HG02571 (cell line): ENCODE measurements around the gene ENTHD1.

Experiments used
- ATAC-seq: cut with Tn5 transposase; IDR thresholded peaks from one replicate; pipeline ENCODE4 v1.9.1; 2021; ENCODE audit warnings: mild to moderate bottlenecking, moderate library complexity; ENCODE audit not compliant: unreplicated experiment

Gene ENTHD1, protein sequence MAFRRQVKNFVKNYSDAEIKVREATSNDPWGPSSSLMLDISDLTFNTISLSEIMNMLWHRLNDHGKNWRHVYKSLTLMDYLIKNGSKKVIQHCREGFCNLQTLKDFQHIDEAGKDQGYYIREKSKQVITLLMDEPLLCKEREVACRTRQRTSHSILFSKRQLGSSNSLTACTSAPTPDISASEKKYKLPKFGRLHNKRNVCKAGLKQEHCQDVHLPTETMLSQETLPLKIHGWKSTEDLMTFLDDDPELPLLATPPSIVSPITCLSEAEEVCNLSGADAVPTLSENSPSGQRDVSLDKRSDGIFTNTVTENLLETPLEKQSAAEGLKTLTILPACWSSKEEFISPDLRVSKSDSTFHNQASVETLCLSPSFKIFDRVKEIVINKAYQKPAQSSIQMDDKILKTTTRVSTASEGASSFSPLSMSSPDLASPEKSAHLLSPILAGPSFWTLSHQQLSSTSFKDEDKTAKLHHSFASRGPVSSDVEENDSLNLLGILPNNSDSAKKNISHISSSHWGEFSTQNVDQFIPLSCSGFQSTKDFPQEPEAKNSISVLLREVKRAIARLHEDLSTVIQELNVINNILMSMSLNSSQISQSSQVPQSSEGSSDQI

DNA sequence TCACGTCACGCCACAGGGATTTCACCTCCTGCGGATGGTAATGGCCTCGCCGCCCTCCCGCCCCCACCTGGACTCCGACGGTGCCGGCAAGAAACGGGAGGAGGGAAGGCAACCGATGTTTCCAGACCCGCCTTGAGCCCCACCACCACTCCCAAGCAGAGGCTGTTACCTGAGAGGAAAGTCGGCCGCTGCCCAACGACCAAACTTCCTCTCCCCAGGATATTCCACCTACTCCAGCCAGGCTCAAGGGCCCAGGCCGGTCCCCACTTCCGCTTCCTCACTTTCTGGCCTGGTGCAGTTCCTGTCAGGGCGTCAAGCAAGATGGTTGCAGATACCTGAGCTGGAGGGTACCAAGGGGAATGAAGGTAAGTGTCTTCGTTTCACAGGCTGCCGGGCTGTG lies at the start of gene ENTHD1:
Gene ENTHD1, minus strand, starts transcription at position 235 of the 400 bp plus-strand sequence. CDS start 6,012 bp downstream, outside the sequence.
- no peak for ATAC-seq

DNA sequence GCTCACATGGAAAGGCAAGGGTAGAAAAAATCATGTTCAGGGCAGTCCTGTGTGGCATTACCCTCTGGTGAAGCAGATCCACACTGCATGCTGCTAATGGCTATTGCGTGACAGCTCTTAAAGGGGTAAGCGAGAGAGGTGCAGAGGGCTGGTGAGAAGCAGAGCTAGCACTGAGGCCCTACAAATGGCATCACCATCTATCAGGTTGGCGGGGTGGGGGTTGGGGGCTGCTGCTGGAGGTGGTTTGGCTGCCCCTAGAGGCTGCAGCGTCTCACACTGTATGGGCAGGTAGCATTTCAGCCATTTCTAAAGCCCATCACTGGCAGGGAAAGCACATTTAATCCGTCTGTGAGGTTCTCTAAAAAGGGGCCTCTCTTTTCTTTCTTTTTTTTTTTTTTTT lies 49.8 kb upstream of the ENTHD1 start:
- ATAC-seq, result no peak

DNA sequence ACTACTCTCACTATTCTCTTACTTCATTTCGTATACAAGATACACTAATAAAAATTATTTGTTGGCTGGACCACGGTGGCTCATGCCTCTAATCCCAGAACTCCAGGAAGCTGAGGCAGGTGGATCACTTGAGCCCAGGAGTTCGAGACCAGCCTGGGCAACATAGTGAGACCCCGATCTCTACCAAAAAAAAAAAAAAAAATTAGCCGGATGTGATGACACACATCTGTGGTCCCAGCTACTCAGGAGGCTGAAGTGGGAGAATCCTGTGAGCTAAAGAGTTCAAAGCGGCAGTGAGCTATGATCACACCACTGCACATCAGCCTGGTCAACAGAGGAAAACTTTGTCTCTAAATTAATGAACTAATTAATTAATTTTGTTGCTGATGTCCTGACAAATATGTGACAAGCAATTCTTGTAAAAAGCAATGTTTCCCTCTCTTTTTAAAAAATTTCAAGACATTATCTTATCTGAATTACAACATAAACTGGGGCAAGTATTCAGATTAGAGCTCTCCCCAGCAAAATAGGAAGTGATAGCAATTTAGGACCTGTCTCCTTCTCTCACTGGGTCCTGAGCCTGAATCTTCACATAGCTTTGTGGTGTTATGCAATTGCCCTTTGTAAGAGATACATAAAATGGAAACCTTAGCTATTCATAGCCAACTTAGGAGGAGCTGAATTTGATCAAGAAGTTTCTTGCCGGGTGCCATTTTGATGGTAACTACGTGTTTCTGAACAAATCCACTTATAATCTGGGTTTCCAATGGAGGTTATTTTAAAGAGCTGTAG lies 49.1 kb upstream of the ENTHD1 start:
- no peak for ATAC-seq

DNA sequence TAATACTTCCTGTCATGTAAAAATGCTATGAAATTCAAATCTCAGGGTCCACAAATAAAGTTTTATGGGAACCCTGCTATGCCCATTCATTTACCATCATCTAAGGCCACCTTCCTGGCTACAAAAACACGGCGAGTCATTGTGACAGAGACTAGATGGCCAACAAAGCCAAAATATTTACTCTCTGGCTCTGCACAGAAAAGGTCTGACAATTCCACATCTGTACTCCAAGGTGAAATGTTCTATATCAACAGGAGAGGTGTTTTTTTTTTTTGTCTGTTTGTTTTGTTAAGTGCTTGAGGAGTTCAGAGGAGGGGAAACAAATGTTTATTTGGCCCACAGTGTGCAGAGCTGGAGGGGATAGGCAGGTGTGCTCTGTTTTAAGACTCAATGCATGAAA lies 48.0 kb upstream of the ENTHD1 start:
- ATAC-seq, result no peak

DNA sequence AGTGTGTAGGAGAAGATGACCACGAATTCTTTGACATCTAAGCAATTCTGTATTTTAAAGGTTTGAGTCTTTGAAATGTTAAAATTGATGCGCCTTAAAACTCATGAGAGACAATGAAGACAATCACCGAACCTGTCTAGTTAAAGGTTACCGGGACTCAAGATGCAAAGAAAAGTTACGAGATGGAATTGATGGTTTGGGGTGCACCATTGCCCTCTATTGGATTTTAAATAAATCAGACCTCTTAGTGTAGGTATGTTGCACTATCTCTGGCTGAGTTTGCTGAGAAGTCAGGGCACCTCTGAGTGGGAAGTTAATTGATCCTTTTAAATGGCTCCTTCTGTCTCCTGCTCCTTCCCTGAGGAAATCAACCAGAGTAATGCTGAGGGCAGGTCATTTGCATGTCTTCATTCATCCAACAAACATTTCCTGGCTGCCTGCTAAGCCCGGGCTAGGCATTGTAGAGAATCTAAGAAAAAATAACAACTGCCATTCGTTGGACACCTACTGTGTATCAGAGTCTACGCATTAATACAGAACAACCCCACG lies 47.3 kb upstream of the ENTHD1 start:
- ATAC-seq, result no peak

DNA sequence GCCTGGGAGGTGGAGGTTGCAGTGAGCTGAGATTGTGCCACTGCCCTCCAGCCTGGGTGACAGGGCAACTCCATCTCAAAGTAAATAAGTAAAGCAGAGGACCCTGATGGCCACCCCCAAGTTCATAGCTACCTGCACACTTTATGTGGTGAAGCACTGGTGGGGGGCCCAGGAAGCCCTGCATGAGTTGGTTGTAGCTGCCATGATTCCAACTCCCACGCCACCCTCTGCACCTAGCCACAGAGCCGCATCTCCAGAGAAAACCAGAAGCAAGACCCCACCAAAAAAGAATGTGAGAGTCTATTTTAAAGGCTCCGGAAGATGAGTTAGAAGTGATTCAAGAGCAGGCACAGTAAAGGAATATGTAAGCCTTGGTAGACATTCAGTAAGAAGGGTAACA lies 46.3 kb upstream of the ENTHD1 start:
- ATAC-seq, result no peak

DNA sequence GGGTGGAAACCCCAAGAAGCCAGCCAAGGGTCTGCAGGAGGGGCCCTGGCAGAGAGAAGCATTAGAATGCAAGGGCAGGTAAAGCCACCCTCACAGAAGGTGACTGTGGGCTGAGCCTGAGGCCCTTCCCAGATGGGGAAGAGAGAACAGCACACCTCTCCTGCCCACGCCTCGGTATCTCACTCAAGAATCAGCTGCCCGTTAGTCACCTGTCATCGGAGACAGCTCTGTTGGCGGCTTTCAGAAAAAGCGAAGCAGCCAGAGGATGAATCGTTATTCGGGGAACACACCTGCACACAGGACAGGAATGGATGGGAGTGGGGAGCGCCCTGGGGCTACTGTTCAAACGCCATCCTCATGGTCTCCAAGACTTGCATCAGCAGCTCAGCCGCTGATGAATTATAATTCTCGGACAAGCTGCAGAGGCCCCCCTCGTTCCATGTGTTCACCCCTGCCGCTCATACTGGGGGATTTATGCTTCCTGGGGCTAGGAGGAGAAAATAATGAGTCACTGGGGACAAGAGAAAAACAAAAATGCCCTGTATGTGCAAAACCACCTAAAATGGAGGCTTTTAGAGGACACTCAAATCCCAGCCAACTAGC lies 45.0 kb upstream of the ENTHD1 start:
- ATAC-seq, result no peak

DNA sequence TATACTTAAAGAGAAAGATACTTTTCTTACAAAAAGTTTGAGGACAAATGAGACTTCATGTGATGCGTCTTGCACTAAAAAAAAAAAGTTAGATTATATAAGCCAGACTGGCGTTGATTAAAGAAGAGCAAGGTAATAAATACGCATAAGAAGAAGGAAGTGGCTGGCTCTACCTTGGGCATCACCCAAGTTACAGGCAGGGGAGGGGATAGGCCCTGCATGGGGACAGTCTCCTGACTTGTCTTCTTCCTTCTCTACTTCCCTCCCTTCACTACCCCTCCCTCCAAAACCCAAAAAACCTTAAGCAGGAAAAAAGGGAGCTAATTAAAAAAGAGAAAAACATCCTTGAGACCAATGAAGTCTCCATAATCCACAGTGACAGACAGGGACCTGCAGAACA lies 44.3 kb upstream of the ENTHD1 start:
- no peak for ATAC-seq

DNA sequence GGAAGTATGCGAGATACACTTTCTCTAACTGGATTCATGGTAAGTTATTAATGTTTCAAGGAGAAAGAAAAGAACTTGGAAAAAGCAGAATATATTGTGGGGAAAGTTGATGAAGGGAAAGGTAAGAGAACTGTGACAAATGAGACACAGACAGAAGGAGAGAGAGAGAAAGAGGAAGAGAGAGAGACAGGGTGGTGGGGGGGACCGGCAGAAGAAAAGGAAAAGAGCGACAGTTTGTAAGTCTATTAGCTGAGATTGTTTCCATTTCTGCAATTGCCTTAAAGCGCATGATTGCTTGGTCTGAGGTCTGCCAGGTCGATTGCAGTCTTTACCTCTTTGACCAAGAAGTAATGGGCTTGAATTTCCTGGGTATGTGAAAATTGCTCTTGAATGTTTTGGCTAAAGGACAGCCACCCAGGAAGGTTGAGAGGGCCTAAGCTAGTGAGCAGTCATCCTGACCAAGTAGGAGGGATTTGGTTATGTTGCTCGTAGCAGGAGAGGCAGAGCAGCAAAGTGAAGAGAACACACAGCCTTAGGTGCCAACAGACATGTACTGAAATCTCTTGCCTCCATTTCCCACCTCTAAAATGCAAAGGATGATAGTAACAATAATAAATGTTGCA lies 43.1 kb upstream of the ENTHD1 start:
- no peak for ATAC-seq

DNA sequence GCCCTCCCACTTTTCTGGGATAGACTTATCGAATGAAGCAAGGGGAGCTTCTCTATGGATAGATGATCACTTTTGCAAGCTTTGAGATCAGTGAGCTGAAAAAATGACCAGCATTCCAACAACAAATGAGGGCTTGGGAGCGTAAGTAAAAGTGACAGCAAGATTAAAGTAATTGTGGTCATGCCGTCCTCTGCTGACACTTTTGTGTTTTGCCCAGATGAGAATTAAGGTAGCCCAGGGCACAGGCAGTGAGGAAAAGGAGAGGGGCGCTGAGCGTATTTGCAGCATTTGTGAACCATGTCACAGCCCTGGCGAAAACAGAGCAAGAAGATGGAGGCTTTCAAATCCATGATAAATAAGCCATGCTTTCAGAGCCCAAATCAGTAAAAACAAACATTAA lies 42.1 kb upstream of the ENTHD1 start:
- ATAC-seq, result no peak

DNA sequence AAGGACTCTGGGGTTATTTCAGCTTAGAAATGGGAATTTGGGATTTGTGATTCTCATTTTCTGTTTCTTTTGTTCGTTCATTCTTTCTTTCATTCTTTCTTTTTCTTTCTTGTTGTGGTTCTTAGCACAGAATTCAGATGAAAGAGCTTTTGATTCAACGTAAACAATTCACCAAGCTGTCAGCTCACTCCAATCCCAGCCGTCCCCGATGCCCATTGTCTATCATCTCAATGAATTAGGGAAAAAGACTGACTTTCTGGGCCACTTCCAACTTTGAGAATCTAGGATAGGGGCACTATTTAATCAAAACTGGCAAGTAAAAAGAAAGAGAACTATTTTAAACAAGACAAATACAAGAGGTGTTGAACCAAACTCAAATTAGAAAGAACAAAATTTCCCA lies 41.6 kb upstream of the ENTHD1 start:
- ATAC-seq, result no peak

DNA sequence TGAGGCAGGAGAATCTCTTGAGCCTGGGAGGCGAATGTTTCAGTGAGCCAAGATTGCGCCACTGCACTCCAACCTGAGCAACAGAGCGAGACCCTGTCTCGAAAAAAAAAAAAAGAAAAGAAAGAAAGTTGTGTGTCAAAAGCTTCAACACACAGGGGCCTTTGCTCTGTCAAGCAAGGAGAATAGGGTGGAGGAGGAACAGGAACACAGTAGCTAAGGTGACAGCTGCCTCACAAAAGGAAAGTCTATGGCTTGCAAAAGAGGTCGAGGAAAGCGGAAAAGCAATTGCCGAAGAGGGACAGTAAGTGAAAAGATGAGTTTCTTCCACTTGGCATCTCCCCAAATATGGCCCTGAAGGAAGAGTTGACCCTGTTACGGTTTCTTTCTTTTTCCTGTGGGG lies 40.2 kb upstream of the ENTHD1 start:
- ATAC-seq, result no peak

DNA sequence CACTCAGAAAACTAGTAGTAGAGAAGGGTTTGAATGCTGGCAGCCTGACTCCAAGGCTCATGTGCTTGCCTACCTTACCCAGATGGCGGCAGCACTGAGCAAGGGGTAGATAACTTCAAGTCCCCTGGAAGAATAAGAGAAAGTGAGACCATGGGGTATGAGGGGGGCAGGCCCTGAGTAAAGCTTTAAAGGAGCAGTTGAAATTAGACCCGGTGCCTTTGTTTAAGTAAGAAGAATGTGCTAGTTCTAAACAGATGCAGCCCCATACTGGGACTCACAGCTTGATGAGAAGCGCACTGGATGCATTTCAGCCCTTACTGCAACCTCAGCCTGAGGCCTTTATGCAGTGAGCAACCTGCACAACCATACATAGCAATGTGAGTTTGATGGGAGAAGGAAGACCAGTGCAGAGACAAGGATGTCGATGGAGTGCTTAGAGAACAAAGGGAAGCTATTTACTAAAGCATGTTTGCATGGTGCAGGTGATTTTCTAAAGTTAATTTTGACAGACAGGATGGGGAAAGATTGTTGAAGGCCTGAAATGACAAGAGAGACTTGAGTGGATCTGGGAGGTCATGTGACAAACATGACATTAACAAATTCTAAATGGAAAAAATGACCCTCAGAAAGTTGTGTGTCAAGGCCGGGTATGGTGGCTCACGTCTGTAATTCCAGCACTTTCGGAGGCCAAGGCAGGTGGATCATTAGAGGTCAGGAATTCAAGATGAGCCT lies 39.5 kb upstream of the ENTHD1 start:
- ATAC-seq, result no peak

DNA sequence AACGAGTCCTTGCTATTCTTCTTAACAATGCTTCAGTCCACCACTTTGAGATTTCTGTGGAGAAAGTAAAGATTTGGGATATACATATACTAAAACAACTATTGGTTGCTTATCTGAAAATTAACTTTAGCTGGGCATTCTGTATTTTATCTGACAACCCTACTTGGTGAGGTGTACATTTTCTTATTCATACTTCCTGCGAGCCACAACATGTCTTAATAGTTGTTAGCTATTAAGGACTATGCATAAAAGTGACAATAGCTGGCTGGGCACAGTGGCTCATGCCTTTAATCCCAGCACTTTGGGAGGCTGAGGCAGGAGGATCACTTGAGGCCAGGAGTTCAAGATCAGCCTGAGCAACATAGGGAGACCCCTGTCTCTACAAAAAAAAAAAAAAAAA lies 38.6 kb upstream of the ENTHD1 start:
- no peak for ATAC-seq

DNA sequence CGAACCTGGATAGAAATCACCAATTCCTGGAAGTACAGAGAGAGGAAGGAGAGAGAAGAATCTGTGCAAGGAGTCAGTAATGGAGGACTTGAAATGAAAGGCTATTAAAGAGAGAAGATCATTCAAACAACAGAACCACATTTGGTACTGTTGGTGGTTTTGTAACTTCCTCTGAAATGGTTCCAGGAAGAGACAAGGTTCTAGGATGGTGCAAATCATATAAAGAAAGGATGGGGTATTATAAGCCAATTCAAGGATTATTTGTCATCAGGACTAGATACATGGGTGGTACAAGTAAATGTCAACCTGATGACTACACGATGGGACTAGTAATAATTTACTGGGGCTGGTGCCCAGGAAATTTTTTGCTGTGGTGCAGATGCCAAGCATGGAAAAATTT lies 37.7 kb upstream of the ENTHD1 start:
- ATAC-seq, result no peak

DNA sequence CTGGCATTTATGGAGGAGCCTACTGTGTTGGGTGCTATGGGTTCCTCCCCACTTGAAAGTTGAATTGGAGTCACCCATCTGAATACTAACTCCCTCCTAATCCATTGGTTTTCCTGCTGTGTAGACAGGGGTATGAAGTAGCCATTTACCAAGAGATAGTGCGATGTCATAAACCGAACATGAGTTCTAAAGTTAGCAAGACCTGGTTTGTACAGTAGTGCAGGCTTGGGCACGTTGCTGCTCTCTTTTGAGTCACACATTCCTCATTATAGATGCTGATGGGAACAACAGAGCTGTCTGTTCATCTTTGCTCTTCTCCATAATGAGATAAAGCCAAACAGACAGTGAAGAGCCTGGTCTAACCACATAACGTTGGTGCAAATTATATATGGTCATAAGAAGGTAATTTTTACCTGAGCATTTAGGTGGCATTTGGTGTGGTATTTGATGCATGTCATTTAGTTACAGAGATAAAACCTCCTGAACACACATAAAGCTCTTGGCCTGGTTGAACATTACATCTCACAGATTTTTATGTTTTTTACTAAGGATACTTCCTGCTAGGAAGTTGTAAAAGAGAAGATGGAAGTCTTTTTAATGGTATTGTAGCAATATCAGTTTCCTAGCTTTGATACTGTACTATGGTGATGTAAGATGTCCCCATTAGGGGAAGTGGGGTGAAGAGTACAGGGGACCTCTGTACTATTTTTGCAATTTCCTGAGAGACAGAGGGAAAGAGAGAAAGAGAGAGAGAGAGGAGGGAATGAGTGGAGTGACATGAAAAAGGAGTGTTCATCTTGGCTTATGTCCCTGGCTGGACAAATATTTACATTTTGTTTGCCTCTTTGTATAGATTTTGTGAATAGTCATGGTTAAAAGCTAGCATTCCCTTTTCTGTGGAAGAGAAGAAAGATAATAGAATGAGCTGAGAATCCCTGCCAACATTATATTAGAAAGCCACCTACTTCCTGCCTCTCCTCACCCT lies 35.3 kb upstream of the ENTHD1 start:
- no peak for ATAC-seq

DNA sequence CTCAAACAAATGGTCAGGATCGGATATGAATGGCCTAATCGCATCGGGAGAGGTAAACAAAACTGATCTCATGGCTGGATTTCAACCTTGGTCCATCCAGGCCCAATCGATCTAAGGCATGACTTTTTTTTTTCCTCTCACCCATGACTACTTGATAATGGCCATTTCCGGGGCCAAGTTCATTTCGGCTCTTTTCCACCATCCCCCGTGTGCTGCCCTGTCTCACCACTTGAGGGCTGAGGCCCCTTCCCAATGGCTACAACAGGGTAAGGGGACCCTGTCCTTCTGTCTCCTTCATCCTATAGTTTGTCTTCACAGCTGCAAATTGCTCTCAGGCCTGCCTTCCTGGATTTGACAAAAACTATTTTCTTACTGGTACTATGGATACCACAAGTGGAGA lies 34.0 kb upstream of the ENTHD1 start:
- ATAC-seq, result no peak

DNA sequence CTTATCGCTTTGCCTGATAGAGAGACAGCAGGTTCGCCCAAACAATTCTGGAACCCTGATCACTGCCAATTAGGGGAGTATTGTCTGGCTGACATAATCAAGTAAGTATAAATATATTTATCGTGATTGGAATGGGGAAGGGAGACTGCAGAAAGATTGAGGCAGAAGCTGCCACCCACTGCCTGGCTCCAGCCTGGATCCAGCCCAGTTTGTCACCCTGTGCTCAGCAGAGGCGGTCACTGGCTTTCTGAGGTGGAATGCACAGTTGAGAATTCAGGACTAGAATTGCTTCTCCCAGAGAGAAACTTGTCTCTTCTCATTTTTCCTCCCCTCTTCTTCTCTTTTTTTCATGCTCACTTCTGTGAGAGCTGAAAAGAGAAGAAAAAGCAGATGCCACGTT lies 33.2 kb upstream of the ENTHD1 start:
- no peak for ATAC-seq
